Retinal pigment epithelial cell (primary cell): ENCODE data around the gene MAPK12.
"Not testable (repeated sequence)": the region's sequence is repeated elsewhere in the genome, so short reads cannot be mapped to it uniquely, and the experiment has no call there.

Experiments used
- DNase-seq: peaks from one replicate; pipeline ENCODE4 v3.0.0-alpha.2; 2010; ENCODE audit warnings: low read depth
- H3K4me3 ChIP-seq: 2 replicates; pipeline ENCODE4 v1.5.1; 2011; ENCODE audit warnings: mild to moderate bottlenecking, low read length, control low read depth, moderate library complexity
- CTCF ChIP-seq: conservative IDR thresholded peaks from 2 replicates; pipeline ENCODE4 v1.5.1; 2011; ENCODE audit warnings: low read depth, low read length, control low read depth, inconsistent platforms

The MAPK12 gene

GRCh38 chr22:50275181-50276055 lies 13.9 kb upstream of the MAPK12 start:
- no peak for TF ChIP-seq CTCF
- no peak overlapping the region for H3K4me3 ChIP-seq
- DNase-seq, result no peak

GRCh38 chr22:50274771-50275170 lies 13.3 kb upstream of the MAPK12 start:
- no peak for TF ChIP-seq CTCF
- no peak for DNase-seq
- H3K4me3 ChIP-seq, result no peak overlapping the region

- peak; percentile 41 for TF ChIP-seq CTCF
- H3K4me3 ChIP-seq, result no peak overlapping the region
- DNase-seq, result no peak
Measured at GRCh38 chr22:50274311-50274710, 12.8 kb upstream of the MAPK12 start.

- H3K4me3 ChIP-seq, DNase-seq: not testable (repeated sequence)
Measured at GRCh38 chr22:50273781-50274180, 12.3 kb upstream of the MAPK12 start.

DNA sequence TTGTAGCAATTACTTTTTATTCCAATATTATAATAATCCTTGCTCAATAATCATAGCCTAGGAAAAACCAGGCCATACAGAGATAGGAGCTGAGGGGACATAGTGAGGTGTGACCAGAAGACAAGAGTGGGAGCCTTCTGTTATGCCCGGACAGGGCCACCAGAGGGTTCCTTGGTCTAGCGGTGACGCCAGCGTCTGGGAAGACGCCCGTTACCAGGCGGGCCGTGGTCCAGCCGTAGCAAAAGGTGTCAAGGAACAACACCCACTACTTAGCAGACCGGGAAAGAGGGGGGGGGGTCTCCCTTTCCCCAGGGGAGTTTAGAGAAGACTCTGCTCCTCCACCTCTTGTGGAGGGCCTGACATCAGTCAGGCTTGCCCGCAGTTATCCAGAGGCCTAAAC lies 11.9 kb upstream of the MAPK12 start:
- H3K4me3 ChIP-seq, DNase-seq: not testable (repeated sequence)

DNA sequence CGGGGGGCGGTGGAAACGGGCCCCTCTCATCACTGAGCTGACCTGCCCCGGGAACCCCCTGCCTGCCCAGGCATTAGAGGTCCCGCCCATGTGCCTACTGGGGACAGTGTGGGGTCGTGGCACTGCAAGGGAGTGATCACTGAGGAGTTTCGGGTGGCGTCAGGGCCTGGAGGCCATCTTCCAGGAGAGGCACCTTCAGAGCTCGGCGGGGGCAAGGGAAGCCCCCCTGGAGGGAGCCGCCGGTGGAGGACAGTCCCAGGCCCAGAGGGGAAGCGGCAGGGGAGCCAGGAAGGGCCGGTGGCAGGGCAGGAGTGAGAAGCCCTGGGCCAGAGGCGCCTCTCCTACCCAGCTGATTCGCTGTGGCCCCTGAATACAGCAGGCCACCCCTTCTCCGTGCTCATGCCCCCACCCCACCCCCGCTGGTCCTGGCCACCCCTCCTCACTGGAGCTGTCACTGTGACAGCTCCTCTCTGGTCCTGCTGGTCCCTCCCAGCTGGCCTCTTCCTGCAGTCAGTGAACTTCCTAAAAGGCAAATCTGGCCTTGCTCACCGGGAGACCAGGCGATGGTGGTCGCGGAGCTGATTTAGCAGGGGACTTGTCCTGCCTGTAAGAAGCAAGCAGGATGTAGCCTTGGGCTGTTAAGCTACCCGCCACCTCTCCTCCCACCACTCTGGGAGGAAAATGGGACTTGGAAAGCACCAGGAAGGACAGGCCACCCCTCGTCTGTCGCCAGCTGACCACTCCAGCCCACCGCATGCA lies 10.7 kb upstream of the MAPK12 start:
- no peak overlapping the region for H3K4me3 ChIP-seq
- no peak for DNase-seq

GRCh38 chr22:50271519-50271970 lies 10.1 kb upstream of the MAPK12 start:
- DNase-seq, result no peak
- no peak for TF ChIP-seq CTCF
- peak overlapping the region; percentile 19 for H3K4me3 ChIP-seq

More for the DNA sequence above, 10.7 kb upstream of the MAPK12 start:
- no peak for TF ChIP-seq CTCF
